VCaP (cell line): ENCODE results near the gene KSR1.

ENCODE experiments used
- H3K27ac ChIP-seq: fragments of 450-650 bp; 2 replicates; pipeline ENCODE4 v1.5.1; 2017
- TF ChIP-seq, protein P1 (sequence below): fragments of 450-650 bp; conservative IDR thresholded peaks from 2 replicates; pipeline ENCODE4 v1.5.1; 2017; ENCODE audit warnings: mild to moderate bottlenecking, moderate library complexity

Gene KSR1

DNA sequence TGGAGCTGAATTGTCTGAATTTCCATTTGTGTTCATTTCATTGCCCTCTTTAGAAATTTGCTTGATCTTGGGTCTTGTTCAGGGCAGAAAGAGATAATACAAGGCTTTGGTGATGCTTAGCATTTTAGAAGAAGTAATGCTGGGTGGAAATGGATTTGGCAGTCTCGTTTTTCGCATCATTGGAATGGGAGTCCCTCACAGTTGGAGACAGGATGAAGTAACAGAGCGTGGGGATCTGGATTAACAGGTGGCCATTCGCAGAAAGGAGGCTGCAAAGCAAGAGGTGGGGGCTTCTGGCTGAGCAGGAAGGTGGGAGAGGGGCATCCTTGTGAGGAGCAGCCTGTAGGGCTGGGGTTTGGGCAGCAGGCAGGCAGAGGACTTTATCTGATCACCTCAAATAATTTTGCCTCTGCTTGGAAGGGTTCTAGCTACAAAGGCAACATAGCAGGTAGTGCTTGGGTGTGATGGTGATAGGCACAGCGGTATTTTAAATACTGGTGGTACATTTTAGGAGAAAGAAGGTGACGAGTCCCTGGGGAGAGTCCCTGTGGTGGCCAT, 17.0 kb downstream of the KSR1 start:
- TF ChIP-seq, protein P1, sequence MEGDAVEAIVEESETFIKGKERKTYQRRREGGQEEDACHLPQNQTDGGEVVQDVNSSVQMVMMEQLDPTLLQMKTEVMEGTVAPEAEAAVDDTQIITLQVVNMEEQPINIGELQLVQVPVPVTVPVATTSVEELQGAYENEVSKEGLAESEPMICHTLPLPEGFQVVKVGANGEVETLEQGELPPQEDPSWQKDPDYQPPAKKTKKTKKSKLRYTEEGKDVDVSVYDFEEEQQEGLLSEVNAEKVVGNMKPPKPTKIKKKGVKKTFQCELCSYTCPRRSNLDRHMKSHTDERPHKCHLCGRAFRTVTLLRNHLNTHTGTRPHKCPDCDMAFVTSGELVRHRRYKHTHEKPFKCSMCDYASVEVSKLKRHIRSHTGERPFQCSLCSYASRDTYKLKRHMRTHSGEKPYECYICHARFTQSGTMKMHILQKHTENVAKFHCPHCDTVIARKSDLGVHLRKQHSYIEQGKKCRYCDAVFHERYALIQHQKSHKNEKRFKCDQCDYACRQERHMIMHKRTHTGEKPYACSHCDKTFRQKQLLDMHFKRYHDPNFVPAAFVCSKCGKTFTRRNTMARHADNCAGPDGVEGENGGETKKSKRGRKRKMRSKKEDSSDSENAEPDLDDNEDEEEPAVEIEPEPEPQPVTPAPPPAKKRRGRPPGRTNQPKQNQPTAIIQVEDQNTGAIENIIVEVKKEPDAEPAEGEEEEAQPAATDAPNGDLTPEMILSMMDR = no peak
- H3K27ac ChIP-seq = no peak overlapping the region

GRCh38 chr17:27473748-27474609, 17.7 kb downstream of the KSR1 start:
- TF ChIP-seq, protein P1 = no peak
- no peak overlapping the region for H3K27ac ChIP-seq

- TF ChIP-seq, protein P1 = no peak
- no peak overlapping the region for H3K27ac ChIP-seq
Observed at GRCh38 chr17:27475070-27475673, 18.9 kb downstream of the KSR1 start.

DNA sequence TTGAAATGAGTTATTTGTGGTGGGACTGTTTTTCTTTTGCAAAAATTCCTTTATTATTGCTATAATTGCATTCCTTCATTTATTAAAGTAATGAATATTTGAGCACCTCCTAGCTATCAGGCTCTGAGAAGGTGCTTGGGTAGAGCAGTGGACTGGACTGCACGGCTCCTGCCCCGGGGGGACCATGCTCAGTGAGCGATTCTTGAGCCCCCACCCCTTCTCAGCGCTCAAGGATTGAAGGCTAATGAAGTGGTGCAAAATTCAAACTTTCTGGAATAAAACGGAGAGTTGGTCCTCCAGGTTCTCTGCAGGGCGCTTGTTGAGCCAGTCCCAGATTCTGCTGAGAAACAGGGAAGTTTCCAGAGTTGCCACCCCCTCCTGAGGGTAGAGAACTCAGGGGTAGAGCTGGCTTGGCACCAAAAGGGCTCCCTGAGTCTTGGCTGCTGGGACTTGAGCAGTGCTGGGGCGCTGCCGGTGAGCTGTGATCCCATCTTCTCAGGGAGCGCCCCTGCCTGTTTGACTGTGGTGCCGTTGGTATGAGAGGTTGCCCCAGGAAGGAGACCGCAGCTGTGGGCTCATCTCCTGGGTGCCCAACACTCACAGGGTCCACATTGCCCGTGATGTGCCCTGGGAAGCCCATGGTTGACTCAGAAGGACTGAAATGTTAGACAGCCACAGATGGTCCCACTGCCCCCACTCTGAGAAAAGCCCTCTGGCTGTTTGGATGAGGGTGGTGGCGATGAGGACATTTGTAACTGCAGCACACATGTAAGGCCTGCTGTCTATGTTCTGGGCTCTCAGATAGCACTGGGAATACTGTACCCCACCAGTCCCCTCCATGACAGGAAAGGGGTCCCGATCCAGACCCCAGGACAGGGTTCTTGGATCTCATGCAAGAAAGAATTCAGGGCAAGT, 20.0 kb downstream of the KSR1 start:
- no peak overlapping the region for H3K27ac ChIP-seq
- TF ChIP-seq, protein P1 = no peak

GRCh38 chr17:27477050-27477888, 21.0 kb downstream of the KSR1 start:
- TF ChIP-seq, protein P1 = no peak
- no peak overlapping the region for H3K27ac ChIP-seq

GRCh38 chr17:27477971-27478684, 21.9 kb downstream of the KSR1 start:
- TF ChIP-seq, protein P1 = no peak
- no peak overlapping the region for H3K27ac ChIP-seq
